Retinal pigment epithelial cell (primary cell): ENCODE results near the gene ZMAT5.
A peak's percentile ranks its signal among the peaks of the same experiment; 100 is the strongest.

Experiments used
- DNase-seq: peaks from one replicate; pipeline ENCODE4 v3.0.0-alpha.2; 2010; ENCODE audit warnings: low read depth
- H3K4me3 ChIP-seq: 2 replicates; pipeline ENCODE4 v1.5.1; 2011; ENCODE audit warnings: mild to moderate bottlenecking, low read length, control low read depth, moderate library complexity
- CTCF ChIP-seq: conservative IDR thresholded peaks from 2 replicates; pipeline ENCODE4 v1.5.1; 2011; ENCODE audit warnings: low read depth, low read length, control low read depth, inconsistent platforms

ZMAT5 gene

DNA sequence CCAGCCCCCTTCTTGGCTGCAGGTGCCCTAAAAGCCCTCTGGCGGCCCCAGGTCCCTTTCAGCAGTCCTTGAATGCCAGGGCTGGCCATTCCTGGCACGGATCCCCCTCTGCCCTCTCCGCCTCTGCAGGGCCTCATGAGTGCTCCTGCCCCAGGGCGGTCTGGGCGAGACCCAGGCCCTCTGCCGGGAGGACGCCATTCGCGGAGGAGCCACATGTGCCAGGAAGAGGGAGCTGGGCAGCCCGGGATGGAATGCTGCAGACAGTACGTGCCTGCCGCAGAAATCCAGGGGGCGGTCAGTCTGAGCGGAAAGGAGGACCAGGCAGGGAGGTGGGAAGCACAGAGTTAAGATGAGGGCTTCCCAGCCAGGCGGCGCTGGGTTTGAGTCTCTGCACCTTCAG, 44.2 kb downstream of the ZMAT5 start:
- no peak for DNase-seq
- no peak overlapping the region for H3K4me3 ChIP-seq
- TF ChIP-seq CTCF, result no peak

DNA sequence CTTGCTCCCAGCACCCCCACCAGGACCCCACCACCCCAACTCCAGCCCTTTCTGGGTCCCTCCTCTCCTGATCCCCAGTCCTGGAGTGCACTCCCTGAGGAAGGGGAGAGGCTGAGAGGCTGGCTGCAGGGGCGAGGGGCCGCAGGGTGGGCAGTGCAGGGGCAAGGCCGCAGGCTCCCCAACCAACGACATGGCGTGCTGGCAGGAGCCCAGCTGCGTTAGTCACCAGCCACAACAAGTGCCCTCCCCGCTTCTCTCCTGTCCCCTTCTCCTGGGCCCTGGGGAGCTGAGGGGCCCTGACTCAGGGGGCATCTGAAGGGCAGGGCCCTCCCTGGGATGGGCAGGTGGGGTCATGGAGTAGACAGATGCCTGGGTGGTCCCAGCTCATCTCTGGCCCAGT, 44.7 kb downstream of the ZMAT5 start:
- no peak for DNase-seq
- no peak for TF ChIP-seq CTCF
- H3K4me3 ChIP-seq, result no peak overlapping the region

DNA sequence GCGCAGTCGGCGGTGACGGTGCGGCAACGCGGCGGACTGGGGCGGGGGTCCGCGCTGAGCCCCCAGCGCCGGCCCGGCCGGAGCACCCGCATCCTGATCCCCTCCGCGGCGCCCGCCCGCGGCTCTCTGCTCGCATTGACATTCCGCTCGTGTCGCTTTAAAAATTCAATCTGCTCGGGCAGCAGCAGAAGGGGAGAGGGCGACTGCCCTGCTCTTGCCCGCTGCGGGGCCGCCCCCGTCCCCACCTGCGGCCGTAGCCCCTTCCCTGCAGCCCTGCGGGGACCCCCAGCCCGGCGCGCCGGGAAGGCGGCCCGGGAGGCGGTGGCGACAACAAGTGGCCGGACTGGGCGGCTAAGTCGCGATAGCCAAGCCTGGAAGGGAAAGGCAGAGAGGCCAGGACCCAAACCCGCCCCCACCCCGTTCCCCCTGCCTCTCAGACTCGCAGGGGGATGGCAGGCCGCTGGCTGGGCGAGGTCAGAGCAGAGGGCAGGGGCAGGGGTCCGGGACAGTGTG, 45.9 kb downstream of the ZMAT5 start:
- TF ChIP-seq CTCF, result no peak
- no peak overlapping the region for H3K4me3 ChIP-seq
- DNase-seq, result no peak

DNA sequence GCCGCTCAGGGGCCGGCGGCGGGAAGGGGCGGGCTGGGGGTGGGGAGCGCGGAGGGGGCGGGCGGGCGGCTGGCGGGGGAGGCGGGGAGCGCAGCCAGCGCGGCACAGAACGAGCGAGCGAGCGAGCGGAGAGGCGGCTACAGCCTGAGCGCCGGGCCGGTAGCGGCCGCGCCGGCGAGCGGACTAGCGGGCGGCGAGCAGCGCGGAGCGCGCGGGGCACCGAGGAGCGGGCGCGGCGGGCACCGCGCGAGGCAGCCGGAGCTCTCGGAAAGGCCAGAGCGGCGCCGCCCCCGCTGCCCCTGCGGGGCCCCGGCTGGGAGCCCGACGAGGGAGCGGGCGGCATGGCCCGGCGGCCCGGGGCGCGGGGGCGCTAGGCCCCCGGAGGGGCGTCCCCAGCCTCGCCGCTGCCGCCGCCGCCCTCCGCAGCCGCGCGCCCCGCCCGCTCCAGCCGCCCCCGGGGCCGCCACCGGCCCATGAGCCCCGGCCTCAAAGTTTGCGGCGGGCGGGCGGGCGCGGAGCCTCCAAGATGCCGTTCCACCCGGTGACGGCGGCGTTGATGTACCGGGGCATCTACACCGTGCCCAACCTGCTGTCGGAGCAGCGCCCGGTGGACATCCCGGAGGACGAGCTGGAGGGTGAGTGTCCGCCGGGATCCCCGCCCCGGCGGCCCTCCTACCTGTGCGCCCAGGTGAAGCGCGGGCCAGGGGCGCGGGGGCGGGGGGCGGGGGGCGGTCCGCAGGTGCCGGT, 46.7 kb downstream of the ZMAT5 start, which contains the start of gene CABP7:
TSS of gene CABP7 (plus strand) at position 105 of the 747 bp plus-strand sequence. CDS start at position 527, 422 bp downstream.
- peak within 1 kb of the TSS; percentile 20 for H3K4me3 ChIP-seq
- no peak for DNase-seq
- no peak for TF ChIP-seq CTCF

GRCh38 chr22:29718949-29719898, 47.6 kb downstream of the ZMAT5 start:
- TF ChIP-seq CTCF, result no peak
- no peak for DNase-seq
- H3K4me3 ChIP-seq, result no peak overlapping the region

DNA sequence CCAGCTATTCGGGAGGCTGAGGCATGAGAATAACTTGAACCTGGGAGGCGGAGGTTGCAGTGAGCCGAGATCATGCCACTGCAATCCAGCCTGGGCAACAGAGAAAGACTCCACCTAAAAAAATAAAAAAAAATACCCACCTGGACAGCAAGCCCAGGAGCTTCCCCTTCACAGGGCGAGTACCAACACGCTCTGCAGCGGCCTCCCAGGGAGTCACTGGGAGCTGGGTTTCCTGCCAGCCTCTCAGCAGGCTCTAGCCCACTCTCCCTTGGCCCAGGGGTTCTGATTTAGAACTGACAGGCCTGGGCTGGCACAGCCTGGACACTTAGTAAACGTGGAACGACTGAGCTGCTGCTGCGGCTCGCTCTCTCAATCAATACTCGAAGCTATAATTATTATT, 49.0 kb downstream of the ZMAT5 start:
- no peak for TF ChIP-seq CTCF
- H3K4me3 ChIP-seq, result no peak overlapping the region
- no peak for DNase-seq
